K562 treated with DMSO at 1 percent for 4 hours (cell line): ENCODE results near the gene RAPSN. TPM values are rescaled to one million over a fixed set of nuclear protein-coding genes. Genes with fewer than 3 reads are reported as not detected.

Source experiments
- total RNA-seq: library from RNA; unstranded; fragments of 300-600 nt; gene quantifications from 2 replicates; pipeline ENCODE4 v1.2.3, GENCODE V29; 2022; ENCODE audit not compliant: insufficient read depth

Gene RAPSN
- total RNA-seq = 0.86 TPM in 1 of 2 replicates, not detected in the other

DNA sequence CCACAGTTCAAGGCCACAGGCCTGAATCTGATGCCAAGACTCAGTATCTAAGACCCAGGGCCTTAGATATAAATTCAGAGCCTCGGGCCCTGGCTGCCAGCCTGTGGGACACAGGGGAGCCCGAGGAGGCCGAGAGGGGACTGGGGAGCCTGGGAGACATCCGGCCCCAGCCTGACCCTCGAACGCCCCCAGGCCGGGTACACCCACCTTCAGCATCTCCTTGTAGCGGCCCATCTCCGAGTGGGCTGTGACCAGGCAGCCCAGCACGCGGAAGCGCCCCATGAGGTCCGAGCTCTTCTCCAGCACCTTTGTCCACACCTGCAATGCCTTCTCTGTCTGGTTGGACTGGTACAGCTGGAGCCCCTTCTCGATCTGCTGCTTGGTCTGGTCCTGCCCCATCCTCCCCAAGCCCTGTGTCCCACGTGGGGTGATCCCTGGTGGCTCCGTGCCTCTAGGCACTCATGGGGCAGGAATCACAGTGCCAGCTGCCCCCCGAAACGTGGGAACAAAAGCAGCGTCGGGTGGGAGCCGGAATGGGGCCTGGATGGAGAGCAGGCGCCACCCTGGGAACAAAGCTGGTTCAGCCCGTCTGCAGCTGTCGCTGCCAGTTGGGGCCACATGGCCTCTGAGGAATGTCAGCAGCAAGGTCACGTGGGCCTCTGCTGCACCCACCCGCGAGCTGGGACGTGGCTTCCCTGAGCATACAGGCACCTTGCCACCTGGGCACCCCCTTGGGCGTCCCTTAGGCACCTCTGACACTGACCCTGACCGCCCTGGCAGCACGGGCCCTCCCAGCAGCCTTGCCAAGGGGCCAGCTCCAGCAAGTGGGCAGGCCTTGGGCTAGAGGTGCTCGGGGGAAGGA lies at the start of gene RAPSN:
RAPSN (minus strand) TSS at position 571 of the 862 bp plus-strand sequence; CDS start at position 399, 172 bp downstream.

DNA sequence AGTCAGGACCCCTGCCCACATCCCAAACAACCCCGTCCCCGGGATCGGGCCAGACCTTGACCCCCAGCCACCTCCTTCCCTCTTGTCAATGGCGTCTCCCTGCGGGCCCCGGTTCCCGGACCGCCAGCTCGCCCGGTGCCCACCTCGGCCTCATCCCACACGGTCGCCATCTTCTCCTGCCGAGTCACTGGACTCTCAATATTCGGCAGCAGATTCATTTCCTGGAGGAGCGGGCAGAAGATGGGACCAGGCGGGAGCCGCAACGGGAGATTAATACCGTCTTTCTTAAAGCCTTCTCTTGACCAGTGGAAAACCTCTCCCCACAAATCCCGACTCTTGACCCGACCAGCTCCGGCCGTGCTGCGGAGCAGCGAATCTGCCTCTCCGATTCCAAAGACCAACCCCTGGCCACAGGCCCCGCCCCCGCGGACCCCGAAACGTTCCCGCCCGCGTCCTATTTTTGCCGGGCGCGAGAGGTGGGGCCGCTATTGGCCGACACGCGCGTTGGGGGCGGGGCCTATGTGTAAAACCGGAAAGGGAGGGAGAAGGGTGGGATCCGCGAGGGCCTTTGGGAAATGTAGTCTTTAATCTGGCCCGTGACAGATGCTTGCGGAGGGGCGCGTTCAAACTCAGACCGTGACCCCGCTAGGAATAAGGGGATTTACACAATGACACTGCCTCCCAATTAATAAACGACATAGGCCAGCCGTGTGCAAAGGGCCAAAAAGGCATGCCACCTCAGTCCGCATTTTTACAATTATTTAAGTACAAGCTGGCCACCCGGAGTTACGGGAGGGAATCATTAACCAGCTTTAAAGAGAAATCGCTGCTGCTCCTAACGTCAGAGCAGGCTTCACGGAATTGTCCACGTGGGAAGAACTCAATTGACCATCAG lies 22.6 kb downstream of the RAPSN start, which contains the start of gene PSMC3:
PSMC3 (minus strand) TSS at position 378 of the 895 bp plus-strand sequence; CDS start at position 218, 160 bp downstream.

DNA sequence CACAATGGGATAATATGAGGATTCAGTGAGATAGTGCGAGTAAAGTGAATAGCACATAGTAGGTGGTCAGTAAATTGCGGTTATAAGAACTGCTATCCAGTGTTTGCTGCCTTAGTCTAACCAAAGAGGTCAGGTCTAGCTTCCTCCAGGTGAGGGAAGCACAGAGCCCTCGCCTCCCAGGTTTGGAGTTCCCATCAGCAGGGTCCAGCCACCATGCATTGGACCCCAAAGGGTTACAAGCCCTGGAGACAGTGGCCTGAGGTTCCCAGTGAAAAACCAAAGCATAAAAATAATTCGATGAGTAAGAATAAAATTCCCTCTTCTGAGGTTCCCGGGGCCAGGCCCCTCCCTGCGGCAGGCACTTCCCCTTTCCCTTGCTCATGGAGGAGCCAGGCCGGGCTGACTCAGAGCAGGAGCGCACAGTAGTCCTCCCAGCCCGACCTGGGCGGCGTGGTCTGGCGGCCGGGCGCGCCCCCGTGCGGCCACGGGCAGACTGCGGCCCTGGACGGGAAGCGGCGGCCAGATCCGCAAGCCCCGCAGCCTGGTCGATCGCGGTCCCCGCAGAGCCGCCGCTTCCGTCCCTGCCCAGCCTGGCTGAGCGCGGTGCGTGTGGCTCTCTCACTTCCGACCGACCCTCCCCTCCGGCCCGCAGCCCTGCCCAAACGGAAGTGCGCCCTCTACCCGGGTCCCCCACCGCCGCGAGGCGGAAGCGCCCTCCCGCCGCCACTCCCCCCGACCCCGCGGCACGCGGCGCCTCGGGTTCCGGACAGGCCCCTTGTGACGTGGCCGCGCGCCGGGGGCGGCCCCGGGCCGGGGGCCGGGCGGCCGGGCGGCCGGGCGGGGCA lies 41.0 kb downstream of the RAPSN start, which contains the start of gene SLC39A13:
SLC39A13 (plus strand) TSS at position 845 of the 845 bp plus-strand sequence. CDS start 1,505 bp downstream, outside the sequence.

Other genes starting within 250 kb of the RAPSN start
- 12.1 and 15.4 TPM in 2 replicates for gene DDB2, start 234.2 kb downstream of the RAPSN start, total RNA-seq
- gene ACP2, start 200.3 kb downstream of the RAPSN start, total RNA-seq = 20.0 and 26.4 TPM in 2 replicates
- 16.8 and 20.0 TPM in 2 replicates for gene NR1H3, start 191.1 kb downstream of the RAPSN start, total RNA-seq
- 43.1 and 57.8 TPM in 2 replicates for gene MADD, start 179.0 kb downstream of the RAPSN start, total RNA-seq
- not detected in 2 replicates for gene MYBPC3, start 96.4 kb downstream of the RAPSN start, total RNA-seq
- 88.6 and 115 TPM in 2 replicates for gene SPI1, start 70.6 kb downstream of the RAPSN start, total RNA-seq
- gene SLC39A13, start 40.5 kb downstream of the RAPSN start, total RNA-seq = 19.1 and 32.3 TPM in 2 replicates
- gene PSMC3, start 22.7 kb downstream of the RAPSN start, total RNA-seq = 226 and 257 TPM in 2 replicates
- 20.6 and 28.5 TPM in 2 replicates for gene CELF1, start 104.0 kb upstream of the RAPSN start, total RNA-seq
- 91.8 and 92.5 TPM in 2 replicates for gene PTPMT1, start 116.5 kb upstream of the RAPSN start, total RNA-seq
- 7.0 and 9.6 TPM in 2 replicates for gene KBTBD4, start 129.8 kb upstream of the RAPSN start, total RNA-seq
- gene NDUFS3, start 129.9 kb upstream of the RAPSN start, total RNA-seq = 165 and 180 TPM in 2 replicates
- not detected in 2 replicates for gene FAM180B, start 137.5 kb upstream of the RAPSN start, total RNA-seq
- gene C1QTNF4, start 145.3 kb upstream of the RAPSN start, total RNA-seq = not detected in 2 replicates
- gene MTCH2, start 193.4 kb upstream of the RAPSN start, total RNA-seq = 53.8 and 63.5 TPM in 2 replicates